Prostate gland (tissue), 2 donors: Measurements from ENCODE around the gene TM4SF4.

Source experiments
- POLR2A ChIP-seq: fragments of 450-650 bp; IDR thresholded peaks from one replicate; pipeline ENCODE4 v1.6.1; 2016; ENCODE audit warnings: antibody characterized with exemption, mild to moderate bottlenecking
- POLR2AphosphoS5 ChIP-seq: sonication (generic); formaldehyde crosslinking; IDR thresholded peaks from one replicate; pipeline ENCODE4 v1.6.1; 2017; ENCODE audit warnings: antibody characterized with exemption
- TF ChIP-seq, protein P1 (sequence below), 4 experiments: fragments of 200-600 bp in 2 of 4; fragments of 450-650 bp in 2 of 4; sonication (generic) in 2 of 4; IDR thresholded peaks; 1 replicate in 3 of 4; 2 replicates in 1 of 4; pipeline ENCODE4 v1.5.1; 2016 to 2019; ENCODE audit warnings: antibody characterized with exemption in 4 of 4, mild to moderate bottlenecking in 2 of 4, moderate library complexity in 2 of 4

- TF ChIP-seq, protein P1, sequence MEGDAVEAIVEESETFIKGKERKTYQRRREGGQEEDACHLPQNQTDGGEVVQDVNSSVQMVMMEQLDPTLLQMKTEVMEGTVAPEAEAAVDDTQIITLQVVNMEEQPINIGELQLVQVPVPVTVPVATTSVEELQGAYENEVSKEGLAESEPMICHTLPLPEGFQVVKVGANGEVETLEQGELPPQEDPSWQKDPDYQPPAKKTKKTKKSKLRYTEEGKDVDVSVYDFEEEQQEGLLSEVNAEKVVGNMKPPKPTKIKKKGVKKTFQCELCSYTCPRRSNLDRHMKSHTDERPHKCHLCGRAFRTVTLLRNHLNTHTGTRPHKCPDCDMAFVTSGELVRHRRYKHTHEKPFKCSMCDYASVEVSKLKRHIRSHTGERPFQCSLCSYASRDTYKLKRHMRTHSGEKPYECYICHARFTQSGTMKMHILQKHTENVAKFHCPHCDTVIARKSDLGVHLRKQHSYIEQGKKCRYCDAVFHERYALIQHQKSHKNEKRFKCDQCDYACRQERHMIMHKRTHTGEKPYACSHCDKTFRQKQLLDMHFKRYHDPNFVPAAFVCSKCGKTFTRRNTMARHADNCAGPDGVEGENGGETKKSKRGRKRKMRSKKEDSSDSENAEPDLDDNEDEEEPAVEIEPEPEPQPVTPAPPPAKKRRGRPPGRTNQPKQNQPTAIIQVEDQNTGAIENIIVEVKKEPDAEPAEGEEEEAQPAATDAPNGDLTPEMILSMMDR (IDR thresholded peaks at IDR 0.05): peak; percentile 45 to 84 (median 78)
- TF ChIP-seq POLR2A: no peak
- peak; percentile 28 for TF ChIP-seq POLR2AphosphoS5
Measured at GRCh38 chr3:149512073-149512782, 37.7 kb downstream of the TM4SF4 start.
